CD4-positive, alpha-beta T cell (primary cell): ENCODE results near the gene MRM3. TPM values are rescaled to one million over a fixed set of nuclear protein-coding genes. Genes with fewer than 3 reads are reported as not detected.
A peak's percentile ranks its signal among the peaks of the same experiment; 100 is the strongest.

Experiments
- ATAC-seq: fragments of 200-7000 bp; cut with Tn5 transposase; one replicate; pipeline ENCODE4 v1.10.0; 2022; ENCODE audit warnings: mild to moderate bottlenecking; ENCODE audit not compliant: poor library complexity
- CTCF ChIA-PET: fragments of 350-600 bp; sonication (Branson Sonifier 250); formaldehyde crosslinking; loops from one replicate; lab custom pipeline; 2021; ENCODE audit warnings: antibody characterized with exemption, inconsistent platforms; lab: Charles Lee
- POLR2A ChIA-PET: fragments of 350-600 bp; sonication (Branson Sonifier 250); formaldehyde crosslinking; loops from one replicate; lab custom pipeline; 2021; ENCODE audit warnings: antibody characterized with exemption, inconsistent platforms; lab: Charles Lee
- DNase-seq, 14 experiments: peaks; one replicate each; pipeline ENCODE4 v3.0.0-alpha.2; 2013 to 2020; ENCODE audit warnings: mixed read lengths in 2 of 14
- H3K27ac ChIP-seq, 2 donors: one replicate each; pipeline versions ENCODE4 v1.5.1 to v1.7.0; 2013; ENCODE audit warnings: low read length in 2 of 2, low read depth in 1 of 2, mild to moderate bottlenecking in 1 of 2
- H3K27me3 ChIP-seq, 2 experiments: 1 replicate in 1 of 2; 2 replicates in 1 of 2; pipeline versions ENCODE4 v1.6.1 to v1.7.0; 2013; ENCODE audit warnings: low read length in 2 of 2, control low read depth in 1 of 2, mild to moderate bottlenecking in 1 of 2, moderate library complexity in 1 of 2; ENCODE audit not compliant: insufficient read depth in 2 of 2, control insufficient read depth in 1 of 2
- H3K36me3 ChIP-seq: one replicate; pipeline ENCODE4 v1.6.1; 2013; ENCODE audit warnings: low read length, control low read depth; ENCODE audit not compliant: insufficient read depth
- H3K4me1 ChIP-seq: one replicate; pipeline ENCODE4 v1.6.1; 2013; ENCODE audit warnings: low read length, control low read depth; ENCODE audit not compliant: insufficient read depth
- H3K4me3 ChIP-seq: one replicate; pipeline ENCODE4 v1.5.1; 2013; ENCODE audit warnings: mild to moderate bottlenecking, low read length, moderate library complexity
- H3K9me3 ChIP-seq, 2 experiments: 1 replicate in 1 of 2; 2 replicates in 1 of 2; pipeline versions ENCODE4 v1.6.1 to v1.7.0; 2013; ENCODE audit warnings: low read length in 2 of 2, mild to moderate bottlenecking in 2 of 2, control low read depth in 1 of 2, moderate library complexity in 1 of 2; ENCODE audit not compliant: control insufficient read depth in 1 of 2, insufficient read depth in 1 of 2
- H3K27ac Mint-ChIP-seq: one replicate; pipeline ENCODE4 v1.8.0; 2020; ENCODE audit warnings: mixed read lengths
- H3K27me3 Mint-ChIP-seq: one replicate; pipeline ENCODE4 v1.8.0; 2021; ENCODE audit warnings: mixed read lengths
- H3K36me3 Mint-ChIP-seq: one replicate; pipeline ENCODE4 v1.8.0; 2021; ENCODE audit warnings: low read depth, mixed read lengths
- H3K4me1 Mint-ChIP-seq: one replicate; pipeline ENCODE4 v1.8.0; 2021; ENCODE audit warnings: low read depth, mixed read lengths
- H3K4me3 Mint-ChIP-seq: one replicate; pipeline ENCODE4 v1.8.0; 2020; ENCODE audit warnings: mild to moderate bottlenecking, mixed read lengths
- H3K9me3 Mint-ChIP-seq: one replicate; pipeline ENCODE4 v1.8.0; 2020; ENCODE audit warnings: mixed read lengths
- intact Hi-C, 2 experiments: fragments of 100-400 bp; cut with DNase I in 1 of 2; cut with micrococcal nuclease in 1 of 2; formaldehyde crosslinking; loops; one replicate each; pipeline versions ENCODE4 v1.15.1 to v1.9.0; 2023 to 2025; cut with DNase I, micrococcal nuclease
- total RNA-seq, 174 experiments: library from RNA in 2 of 174; stranded (reverse) in 2 of 174; gene quantifications; one replicate each; pipeline ENCODE4 v1.2.3 and lab custom pipeline; 2021 to 2026
- TF ChIP-seq, protein P1 (sequence below): fragments of 200-600 bp; IDR thresholded peaks from one replicate; pipeline ENCODE4 v1.8.0; 2022; ENCODE audit warnings: antibody characterized with exemption, mild to moderate bottlenecking

MRM3 gene
- total RNA-seq, 2 experiments from 2014 or later = 40.8 to 44.1 TPM

DNA sequence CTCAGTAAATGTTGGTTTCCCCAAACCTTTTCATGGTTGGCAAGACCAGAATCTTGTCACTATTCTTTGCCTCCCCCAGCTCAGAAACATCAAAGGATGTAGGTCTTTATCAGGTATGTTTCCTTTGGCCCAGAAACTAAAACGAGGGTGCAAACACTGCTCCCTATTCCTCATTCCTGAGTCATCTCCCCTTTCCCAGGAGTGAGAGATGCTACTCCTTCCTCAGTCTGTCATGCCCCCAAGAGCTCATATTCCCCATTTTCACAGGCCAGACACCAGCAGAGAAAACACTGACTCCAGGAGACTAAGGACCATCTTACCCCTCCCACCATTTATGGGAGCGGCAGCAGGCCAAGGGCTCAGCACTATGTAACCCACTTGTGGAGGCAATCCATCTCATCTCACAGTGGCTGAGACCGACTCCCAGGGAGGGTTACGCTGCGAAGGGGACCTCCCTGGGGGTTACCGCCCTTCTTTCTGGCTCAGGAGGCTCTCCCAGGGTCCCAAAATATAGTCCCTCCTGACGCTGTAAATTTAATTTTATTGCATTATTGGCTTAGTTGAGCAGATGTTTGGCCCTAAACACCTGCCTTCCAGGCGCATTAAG, 31.6 kb upstream of the MRM3 start:
- peak overlapping the region; percentile 83 for H3K27ac Mint-ChIP-seq
- POLR2A ChIA-PET = interaction anchor here (0.5 to 3.5 kb wide), 3 partner anchors 31 to 340 kb away, joined by 3 to 49 read pairs (median 4); partner anchors contain the start of genes GLOD4 and MRM3
- CTCF ChIA-PET = interaction anchor here (1.0 kb wide), 1 partner anchor 246 kb away, joined by 3 read pairs; the partner anchor contains the start of gene TIMM22
- peak overlapping the region; percentile 59 for H3K4me3 ChIP-seq
- TF ChIP-seq, protein P1, sequence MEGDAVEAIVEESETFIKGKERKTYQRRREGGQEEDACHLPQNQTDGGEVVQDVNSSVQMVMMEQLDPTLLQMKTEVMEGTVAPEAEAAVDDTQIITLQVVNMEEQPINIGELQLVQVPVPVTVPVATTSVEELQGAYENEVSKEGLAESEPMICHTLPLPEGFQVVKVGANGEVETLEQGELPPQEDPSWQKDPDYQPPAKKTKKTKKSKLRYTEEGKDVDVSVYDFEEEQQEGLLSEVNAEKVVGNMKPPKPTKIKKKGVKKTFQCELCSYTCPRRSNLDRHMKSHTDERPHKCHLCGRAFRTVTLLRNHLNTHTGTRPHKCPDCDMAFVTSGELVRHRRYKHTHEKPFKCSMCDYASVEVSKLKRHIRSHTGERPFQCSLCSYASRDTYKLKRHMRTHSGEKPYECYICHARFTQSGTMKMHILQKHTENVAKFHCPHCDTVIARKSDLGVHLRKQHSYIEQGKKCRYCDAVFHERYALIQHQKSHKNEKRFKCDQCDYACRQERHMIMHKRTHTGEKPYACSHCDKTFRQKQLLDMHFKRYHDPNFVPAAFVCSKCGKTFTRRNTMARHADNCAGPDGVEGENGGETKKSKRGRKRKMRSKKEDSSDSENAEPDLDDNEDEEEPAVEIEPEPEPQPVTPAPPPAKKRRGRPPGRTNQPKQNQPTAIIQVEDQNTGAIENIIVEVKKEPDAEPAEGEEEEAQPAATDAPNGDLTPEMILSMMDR = no peak
- no peaks in the 10 kb centered on the region for H3K9me3 ChIP-seq
- no peak overlapping the region for H3K27ac ChIP-seq
- ATAC-seq (no peak), DNase-seq (no peak)
- H3K27me3 ChIP-seq = no peaks in the 10 kb centered on the region
- intact Hi-C loops = loop anchor here in 1 of 2 experiments (2.0 kb wide), 2 partner anchors 18 to 36 kb away; partner anchors contain the start of genes TLCD3A and VPS53
- peaks cover 44% of the 10 kb centered on the region for H3K4me1 Mint-ChIP-seq
- peaks cover 29% of the 10 kb centered on the region for H3K4me1 ChIP-seq
- peaks cover 30% of the 10 kb centered on the region for H3K36me3 Mint-ChIP-seq
- no peaks in the 10 kb centered on the region for H3K27me3 Mint-ChIP-seq
- peak overlapping the region; percentile 98 for H3K4me3 Mint-ChIP-seq
- no peaks in the 10 kb centered on the region for H3K9me3 Mint-ChIP-seq
- H3K36me3 ChIP-seq = peaks cover 28% of the 10 kb centered on the region

DNA sequence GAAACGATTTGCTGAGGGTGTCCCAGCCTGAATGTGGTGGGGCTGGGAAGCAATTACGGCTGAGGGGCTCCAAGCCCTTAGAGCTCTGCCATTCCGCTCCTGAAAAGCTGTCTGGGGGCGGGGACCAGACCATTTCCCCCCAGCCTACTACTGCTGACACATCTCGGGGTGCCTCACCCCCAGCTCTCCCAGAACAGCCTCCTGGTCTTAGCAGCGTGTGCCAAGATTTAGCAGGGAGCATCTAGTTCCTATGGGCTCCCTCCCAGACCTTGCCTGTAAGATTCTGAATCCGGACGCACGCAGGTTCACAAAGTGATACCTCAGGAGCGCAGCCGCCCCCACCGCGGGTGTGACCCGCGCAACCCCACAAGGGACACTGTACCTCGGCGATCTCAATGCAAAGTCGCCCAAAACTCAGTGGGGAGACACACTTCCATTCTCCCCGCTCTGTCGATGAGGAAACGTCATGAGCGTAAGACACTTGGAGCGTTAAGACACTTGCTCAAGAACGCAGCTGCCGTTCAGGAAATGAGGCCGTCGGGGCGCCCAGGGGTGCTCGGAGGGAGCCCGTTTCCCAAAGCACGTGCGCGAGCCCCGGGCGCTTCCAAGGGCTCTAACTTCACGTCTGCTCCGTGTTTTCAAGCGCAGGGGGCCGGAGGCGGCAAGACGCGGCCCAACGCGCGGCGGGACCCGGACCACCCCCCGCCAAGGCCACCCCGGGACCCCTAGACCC, 30.7 kb upstream of the MRM3 start:
- TF ChIP-seq, protein P1 = no peak
- no peaks in the 10 kb centered on the region for H3K27me3 ChIP-seq
- peak overlapping the region; percentile 98 for H3K4me3 Mint-ChIP-seq
- H3K36me3 ChIP-seq = peaks cover 23% of the 10 kb centered on the region
- peak; percentile 48 for ATAC-seq
- ChIA-PET CTCF (no interaction called here), POLR2A (interaction anchor here (1.0 to 3.5 kb wide), 6 partner anchors 20 to 878 kb away, joined by 3 to 49 read pairs (median 4); partner anchors contain the start of genes GLOD4, MRM3 and TIMM22)
- H3K27ac ChIP-seq = peak overlapping the region in 1 of 2 donors; percentile 65
- peak in 13 of 14 experiments; percentile 24 to 73 (median 44) for DNase-seq
- H3K9me3 Mint-ChIP-seq = no peaks in the 10 kb centered on the region
- no peaks in the 10 kb centered on the region for H3K9me3 ChIP-seq
- peaks cover 25% of the 10 kb centered on the region for H3K36me3 Mint-ChIP-seq
- no peaks in the 10 kb centered on the region for H3K27me3 Mint-ChIP-seq
- H3K4me1 Mint-ChIP-seq = peaks cover 44% of the 10 kb centered on the region
- intact Hi-C loops = loop anchor here (1.0 to 2.0 kb wide), 6 partner anchors 19 to 341 kb away; partner anchors contain the start of genes GLOD4 (in 2 of the 2), MRM3 (in 2 of the 2), VPS53 (in 2 of the 2) and TLCD3A (in 1 of the 2)
- H3K4me3 ChIP-seq = peak overlapping the region; percentile 59
- peak overlapping the region; percentile 83 for H3K27ac Mint-ChIP-seq
- H3K4me1 ChIP-seq = peaks cover 29% of the 10 kb centered on the region

DNA sequence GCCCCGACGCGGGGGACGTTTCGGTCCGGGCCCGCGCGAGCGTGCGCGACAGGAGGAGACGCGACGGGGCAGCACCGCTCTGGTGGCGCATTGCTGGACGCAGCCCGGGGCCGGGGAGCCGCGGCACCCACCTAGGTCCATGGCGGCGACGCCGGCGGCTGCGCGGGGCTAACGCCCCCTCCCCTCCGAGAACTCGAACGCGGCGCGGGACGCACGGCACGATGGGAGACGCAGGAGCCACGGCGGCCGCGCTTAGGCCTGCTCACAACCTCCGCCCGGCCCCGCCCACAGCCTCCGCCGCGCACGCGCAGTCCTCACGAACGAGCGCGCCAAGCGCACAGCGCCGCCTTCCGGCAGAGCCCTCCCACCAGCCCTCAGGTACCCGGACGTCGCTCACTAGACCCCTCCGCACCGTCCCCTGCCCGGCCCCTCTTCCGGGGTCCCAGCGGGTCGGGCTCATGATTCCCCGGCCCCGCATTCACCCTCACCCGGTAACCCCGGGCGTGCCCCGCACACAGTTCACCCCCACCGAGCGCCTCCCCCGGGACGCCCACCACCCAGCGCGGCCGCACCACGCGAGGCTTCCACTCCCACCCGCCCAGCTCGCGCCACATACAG, 30.0 kb upstream of the MRM3 start, which contains the start of gene GEMIN4:
TSS of gene GEMIN4 (minus strand) at position 263 of the 618 bp plus-strand sequence. CDS start at position 141, 122 bp downstream.
- H3K27me3 ChIP-seq = no peaks in the 10 kb centered on the region
- Mint-ChIP-seq H3K27ac (peak within 1 kb of the TSS; percentile 83), H3K4me1 (peaks cover 44% of the 10 kb centered on the region), H3K36me3 (peaks cover 26% of the 10 kb centered on the region), H3K9me3 (no peaks in the 10 kb centered on the region), H3K4me3 (peak within 1 kb of the TSS; percentile 98), H3K27me3 (no peaks in the 10 kb centered on the region)
- H3K4me1 ChIP-seq = peaks cover 29% of the 10 kb centered on the region
- peaks cover 23% of the 10 kb centered on the region for H3K36me3 ChIP-seq
- H3K9me3 ChIP-seq = no peaks in the 10 kb centered on the region
- peak within 1 kb of the TSS; percentile 59 for H3K4me3 ChIP-seq
- POLR2A ChIA-PET = interaction anchor here (0.6 to 3.5 kb wide), 15 partner anchors 10 to 877 kb away, joined by 3 to 49 read pairs (median 4); partner anchors contain the start of genes GLOD4, MRM3, NXN and TIMM22
- intact Hi-C loops = loop anchor here (1.0 kb wide), 4 partner anchors 30 to 342 kb away; partner anchors contain the start of genes GLOD4 (in 2 of the 2), MRM3 (in 2 of the 2) and VPS53 (in 1 of the 2)
- CTCF ChIA-PET = interaction anchor here (0.8 to 1.4 kb wide), 3 partner anchors 29 to 607 kb away, joined by 3 to 13 read pairs (median 7); partner anchors contain the start of genes GLOD4, MRM3 and TIMM22
- TF ChIP-seq, protein P1 = peak; percentile 99
- ATAC-seq = peak; percentile 82
- H3K27ac ChIP-seq = peak within 1 kb of the TSS in 1 of 2 donors; percentile 65
- DNase-seq = peak; percentile 91 to 99 (median 98)
